Measurements from ENCODE around the gene EVPL. TPM values are rescaled to one million over a fixed set of nuclear protein-coding genes. Genes with fewer than 3 reads are reported as not detected.
A peak's percentile ranks its signal among the peaks of the same experiment; 100 is the strongest.

Gene EVPL
- total RNA-seq, 2 experiments from 2014 or later = 0.34 to 0.47 TPM

DNA sequence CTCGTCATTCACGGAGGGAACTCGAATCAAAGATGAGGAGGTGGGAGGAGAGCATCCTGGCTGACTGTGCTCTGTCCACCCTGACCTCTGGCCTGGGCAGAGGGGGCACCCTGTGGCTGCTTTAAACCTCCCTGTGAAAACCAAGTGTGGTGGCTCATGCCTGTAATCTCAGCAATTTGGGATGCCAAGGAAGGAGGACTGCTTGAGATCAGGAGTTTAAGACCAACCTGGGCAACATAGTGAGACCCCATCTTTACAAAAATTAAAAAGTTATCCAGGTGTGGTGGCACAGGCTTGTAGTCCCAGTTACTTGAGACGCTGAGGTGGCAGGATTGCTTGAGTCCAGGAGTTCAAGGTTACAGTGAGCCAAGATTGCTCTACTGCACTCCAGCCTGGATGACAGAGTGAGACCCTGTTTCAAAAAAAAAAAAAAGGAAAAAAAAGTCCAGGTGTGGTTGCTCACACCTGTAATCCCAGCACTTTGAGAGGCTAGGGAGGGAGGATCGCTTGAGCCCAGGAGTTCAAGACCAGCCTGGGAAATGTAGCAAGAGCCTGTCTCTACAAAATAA lies 32.2 kb downstream of the EVPL start:
- no peaks in the 10 kb centered on the region for H3K27me3 Mint-ChIP-seq (ENCODE audit: low read depth)
- DNase-seq (no peak), ATAC-seq (no peak)
- H3K36me3 Mint-ChIP-seq (ENCODE audit: low read depth) = peaks cover 8% of the 10 kb centered on the region
- POLR2A ChIA-PET = interaction anchor here (0.8 kb wide), 1 partner anchor 9 kb away, joined by 3 read pairs; no protein-coding TSS in a partner anchor
- CTCF ChIA-PET = interaction anchor here (2.6 to 11.4 kb wide), 2 partner anchors 10 to 18 kb away, joined by 17 to 122 read pairs; no protein-coding TSS in a partner anchor
- no peak overlapping the region for H3K4me3 Mint-ChIP-seq
- no peaks in the 10 kb centered on the region for H3K9me3 Mint-ChIP-seq (ENCODE audit: insufficient read depth)
- no peak overlapping the region for H3K27ac Mint-ChIP-seq
- peaks cover 19% of the 10 kb centered on the region for H3K4me1 Mint-ChIP-seq (ENCODE audit: low read depth)

DNA sequence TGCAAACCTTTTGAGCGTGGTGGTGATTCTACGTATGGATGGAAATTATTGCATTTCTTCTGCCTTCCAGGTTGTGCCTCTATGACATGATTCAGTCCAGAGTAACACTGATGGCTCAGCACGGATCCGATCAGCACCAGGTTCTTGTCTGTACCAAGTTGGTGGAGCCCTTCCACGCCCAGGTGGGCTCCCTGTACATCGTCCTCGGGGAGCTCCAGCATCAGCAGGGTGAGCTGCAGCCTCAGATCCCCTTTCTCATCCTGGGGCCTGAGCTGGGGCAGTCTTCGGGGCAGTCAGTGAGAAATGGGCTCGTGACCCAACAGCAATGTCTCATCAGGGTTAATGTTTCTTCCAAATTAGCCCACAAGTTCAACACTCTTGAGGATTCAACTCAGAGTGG lies 35.7 kb downstream of the EVPL start:
- Mint-ChIP-seq H3K36me3 (ENCODE audit: low read depth) (peaks cover 12% of the 10 kb centered on the region), H3K4me1 (ENCODE audit: low read depth) (peaks cover 6% of the 10 kb centered on the region), H3K4me3 (no peak overlapping the region), H3K27ac (no peak overlapping the region), H3K27me3 (ENCODE audit: low read depth) (no peaks in the 10 kb centered on the region), H3K9me3 (ENCODE audit: insufficient read depth) (no peaks in the 10 kb centered on the region)
- ChIA-PET POLR2A (no interaction called here), CTCF (interaction anchor here (1.8 kb wide), 1 partner anchor 9 kb away, joined by 4 read pairs; the partner anchor contains the start of gene CDK3)
- ATAC-seq (no peak), DNase-seq (no peak)

DNA sequence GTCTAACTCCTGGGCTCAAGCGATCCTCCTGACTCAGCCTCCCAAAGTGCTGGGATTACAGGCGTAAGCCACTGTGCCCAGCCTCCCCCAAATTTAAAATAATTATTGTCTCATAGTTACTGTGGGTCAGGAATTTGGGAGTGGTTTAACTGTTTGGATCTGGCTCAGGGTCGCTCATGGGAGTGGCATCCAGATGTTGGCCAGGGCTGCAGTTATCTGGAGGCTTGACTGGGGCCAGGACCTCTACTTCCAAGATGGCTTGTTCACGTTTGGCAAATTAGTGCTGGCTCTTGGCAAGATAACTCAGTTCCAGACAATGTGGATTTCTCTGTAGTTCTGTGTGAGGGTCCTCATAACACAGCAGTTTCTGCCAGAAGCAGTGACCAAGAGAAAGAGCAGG lies 40.1 kb downstream of the EVPL start:
- Mint-ChIP-seq H3K27ac (no peak overlapping the region), H3K4me3 (no peak overlapping the region), H3K36me3 (ENCODE audit: low read depth) (peaks cover 8% of the 10 kb centered on the region), H3K4me1 (ENCODE audit: low read depth) (no peaks in the 10 kb centered on the region), H3K9me3 (ENCODE audit: insufficient read depth) (no peaks in the 10 kb centered on the region), H3K27me3 (ENCODE audit: low read depth) (no peaks in the 10 kb centered on the region)
- POLR2A ChIA-PET = no interaction called here
- DNase-seq (no peak), ATAC-seq (no peak)
- CTCF ChIA-PET = interaction anchor here (1.3 kb wide), 1 partner anchor 13 kb away, joined by 4 read pairs; no protein-coding TSS in a partner anchor

DNA sequence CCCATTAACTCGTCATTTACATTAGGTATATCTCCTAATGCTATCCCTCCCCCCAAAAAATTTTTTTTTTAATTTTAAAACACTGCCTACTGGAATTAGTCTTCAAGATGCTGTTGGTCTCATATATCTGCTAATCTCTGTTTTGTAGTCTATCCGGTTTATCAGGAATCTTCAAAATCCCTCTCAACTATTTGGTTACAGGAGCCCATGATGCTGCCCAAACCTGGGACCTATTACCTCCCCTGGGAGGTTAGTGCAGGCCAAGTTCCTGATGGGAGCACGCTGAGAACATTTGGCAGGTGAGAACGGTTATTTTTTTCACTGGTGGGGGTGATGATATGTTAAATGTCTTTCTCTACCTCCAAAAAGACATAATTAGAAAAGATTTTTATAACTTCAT lies 41.1 kb downstream of the EVPL start:
- ATAC-seq = no peak
- ChIA-PET CTCF (no interaction called here), POLR2A (interaction anchor here (1.2 kb wide), 1 partner anchor 9 kb away, joined by 3 read pairs; no protein-coding TSS in a partner anchor)

GRCh38 chr17:75983501-75984181 lies 43.5 kb downstream of the EVPL start:
- ChIA-PET CTCF (interaction anchor here (1.3 to 2.4 kb wide), 2 partner anchors 17 to 106 kb away, joined by 4 to 13 read pairs; partner anchors contain the start of gene CDK3), POLR2A (no interaction called here)
- ATAC-seq = no peak
- peaks cover 17% of the 10 kb centered on the region for H3K4me1 Mint-ChIP-seq (ENCODE audit: low read depth)
- H3K4me3 Mint-ChIP-seq = no peak overlapping the region
- H3K36me3 Mint-ChIP-seq (ENCODE audit: low read depth) = peaks cover 11% of the 10 kb centered on the region
- no peaks in the 10 kb centered on the region for H3K27me3 Mint-ChIP-seq (ENCODE audit: low read depth)
- no peaks in the 10 kb centered on the region for H3K9me3 Mint-ChIP-seq (ENCODE audit: insufficient read depth)
- DNase-seq = no peak
- no peak overlapping the region for H3K27ac Mint-ChIP-seq

More for the DNA sequence above, 41.1 kb downstream of the EVPL start:
- H3K27me3 Mint-ChIP-seq (ENCODE audit: low read depth) = no peaks in the 10 kb centered on the region
- H3K9me3 Mint-ChIP-seq (ENCODE audit: insufficient read depth) = no peaks in the 10 kb centered on the region
- DNase-seq = no peak
- H3K36me3 Mint-ChIP-seq (ENCODE audit: low read depth) = peaks cover 4% of the 10 kb centered on the region
- peaks cover 4% of the 10 kb centered on the region for H3K4me1 Mint-ChIP-seq (ENCODE audit: low read depth)
- no peak overlapping the region for H3K27ac Mint-ChIP-seq
- no peak overlapping the region for H3K4me3 Mint-ChIP-seq

GRCh38 chr17:75981019-75981615 lies 46.0 kb downstream of the EVPL start:
- H3K9me3 Mint-ChIP-seq (ENCODE audit: insufficient read depth) = no peaks in the 10 kb centered on the region
- ChIA-PET POLR2A (interaction anchor here (0.7 kb wide), 1 partner anchor 15 kb away, joined by 3 read pairs; no protein-coding TSS in a partner anchor), CTCF (interaction anchor here (0.6 to 1.9 kb wide), 7 partner anchors 8 to 105 kb away, joined by 3 to 10 read pairs (median 3); partner anchors contain the start of gene CDK3)
- peak overlapping the region; percentile 100 for H3K27ac Mint-ChIP-seq
- peaks cover 17% of the 10 kb centered on the region for H3K36me3 Mint-ChIP-seq (ENCODE audit: low read depth)
- H3K4me1 Mint-ChIP-seq (ENCODE audit: low read depth) = peaks cover 34% of the 10 kb centered on the region
- no peak for ATAC-seq
- no peaks in the 10 kb centered on the region for H3K27me3 Mint-ChIP-seq (ENCODE audit: low read depth)
- no peak for DNase-seq
- H3K4me3 Mint-ChIP-seq = peak overlapping the region; percentile 99

- Mint-ChIP-seq H3K27ac (peak overlapping the region; percentile 100), H3K9me3 (ENCODE audit: insufficient read depth) (no peaks in the 10 kb centered on the region), H3K4me3 (peak overlapping the region; percentile 99), H3K4me1 (ENCODE audit: low read depth) (peaks cover 40% of the 10 kb centered on the region), H3K36me3 (ENCODE audit: low read depth) (peaks cover 19% of the 10 kb centered on the region), H3K27me3 (ENCODE audit: low read depth) (no peaks in the 10 kb centered on the region)
- ATAC-seq (no peak), DNase-seq (no peak)
- POLR2A ChIA-PET = interaction anchor here (0.6 to 0.7 kb wide), 4 partner anchors 16 to 390 kb away, joined by 3 to 4 read pairs (median 3); partner anchors contain the start of gene UNK
- CTCF ChIA-PET = interaction anchor here (0.6 to 1.9 kb wide), 9 partner anchors 9 to 336 kb away, joined by 3 to 10 read pairs (median 3); partner anchors contain the start of gene CDK3
These were observed 46.7 kb downstream of the EVPL start for GRCh38 chr17:75980188-75981018.

DNA sequence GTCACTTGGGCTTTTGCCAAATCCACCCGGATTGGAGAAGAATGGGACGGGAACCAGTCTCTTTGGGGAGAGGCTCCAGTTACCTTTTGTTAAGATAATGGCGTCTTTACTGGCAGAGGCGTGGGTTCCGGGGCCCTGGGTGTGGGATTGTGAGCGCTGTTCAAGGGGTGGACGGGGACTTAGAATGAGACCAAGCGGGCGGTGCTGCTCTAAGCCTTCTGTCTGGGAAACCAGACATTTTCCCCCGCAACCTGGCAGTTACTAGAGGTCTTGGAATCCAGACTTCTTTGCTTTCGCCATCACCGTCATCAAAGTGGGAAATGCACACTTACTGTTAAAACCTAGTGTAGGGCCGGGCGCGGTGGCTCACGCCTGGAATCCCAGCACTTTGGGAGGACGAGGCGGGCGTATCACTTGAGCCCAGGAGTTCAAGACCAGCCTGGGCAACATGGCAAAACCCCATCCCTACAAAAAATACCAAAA lies 47.4 kb downstream of the EVPL start:
- no peak for DNase-seq
- CTCF ChIA-PET = interaction anchor here (1.0 to 1.9 kb wide), 4 partner anchors 9 to 337 kb away, joined by 3 to 10 read pairs (median 3); partner anchors contain the start of gene CDK3
- no peaks in the 10 kb centered on the region for H3K9me3 Mint-ChIP-seq (ENCODE audit: insufficient read depth)
- POLR2A ChIA-PET = interaction anchor here (0.6 to 0.7 kb wide), 3 partner anchors 15 to 195 kb away, joined by 3 to 4 read pairs (median 3); partner anchors contain the start of gene UNK
- H3K27ac Mint-ChIP-seq = peak overlapping the region; percentile 100
- peaks cover 40% of the 10 kb centered on the region for H3K4me1 Mint-ChIP-seq (ENCODE audit: low read depth)
- H3K36me3 Mint-ChIP-seq (ENCODE audit: low read depth) = peaks cover 19% of the 10 kb centered on the region
- peak; percentile 47 for ATAC-seq
- peak overlapping the region; percentile 99 for H3K4me3 Mint-ChIP-seq
- no peaks in the 10 kb centered on the region for H3K27me3 Mint-ChIP-seq (ENCODE audit: low read depth)

- H3K4me3 Mint-ChIP-seq = peak within 1 kb of the TSS; percentile 99
- ChIA-PET CTCF (interaction anchor here (0.7 to 1.9 kb wide), 3 partner anchors 13 to 35 kb away, joined by 3 to 5 read pairs (median 3); no protein-coding TSS in a partner anchor), POLR2A (interaction anchor here (0.9 to 1.6 kb wide), 5 partner anchors 15 to 124 kb away, joined by 3 to 6 read pairs (median 5); partner anchors contain the start of genes FBF1 and WBP2)
- ATAC-seq = peak; percentile 97
- peaks cover 22% of the 10 kb centered on the region for H3K36me3 Mint-ChIP-seq (ENCODE audit: low read depth)
- peaks cover 42% of the 10 kb centered on the region for H3K4me1 Mint-ChIP-seq (ENCODE audit: low read depth)
- H3K27ac Mint-ChIP-seq = peak within 1 kb of the TSS; percentile 100
- H3K27me3 Mint-ChIP-seq (ENCODE audit: low read depth) = no peaks in the 10 kb centered on the region
- H3K9me3 Mint-ChIP-seq (ENCODE audit: insufficient read depth) = no peaks in the 10 kb centered on the region
- DNase-seq = peak; percentile 99
These were observed 48.0 kb downstream of the EVPL start, which contains the start of the genes ACOX1 and TEN1 for GRCh38 chr17:75978938-75979704. Gene ACOX1, minus strand, starts transcription at chr17:75979166. Its CDS starts 93 bp downstream, at chr17:75979073. Gene TEN1, plus strand, starts transcription at chr17:75979240. Its CDS starts 6,953 bp downstream, at chr17:75986193.

DNA sequence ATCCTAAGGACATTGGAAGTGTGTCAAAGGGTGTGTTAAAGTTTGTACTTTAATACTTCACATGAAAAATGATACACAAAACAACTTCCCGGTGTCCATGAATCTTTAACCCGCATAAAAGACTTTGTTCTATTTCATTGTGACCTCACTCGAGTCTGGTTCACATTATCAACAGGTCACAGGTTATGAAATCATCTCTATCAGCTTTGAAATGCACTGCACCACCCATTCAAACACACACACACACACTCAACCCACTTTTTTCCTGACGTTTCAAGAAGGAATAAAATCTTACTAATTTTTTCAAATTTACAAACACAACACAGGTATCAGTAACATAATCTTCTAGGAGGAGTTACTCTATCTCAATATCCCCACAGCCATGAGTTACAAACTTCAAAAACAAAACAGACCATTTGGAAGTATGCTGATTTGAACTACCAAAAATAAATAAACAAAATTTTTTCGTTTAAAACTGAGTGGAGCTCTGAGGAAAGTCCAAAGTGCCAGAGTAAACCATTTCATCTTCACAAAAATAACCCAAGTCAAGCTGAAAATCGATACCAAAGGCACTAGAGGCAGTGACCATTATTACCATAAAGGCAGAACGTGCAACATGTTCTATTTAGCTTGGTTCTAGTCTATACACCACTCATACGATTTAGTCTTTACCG lies 50.8 kb downstream of the EVPL start:
- DNase-seq = no peak
- Mint-ChIP-seq H3K27ac (no peak overlapping the region), H3K4me3 (no peak overlapping the region), H3K4me1 (ENCODE audit: low read depth) (peaks cover 44% of the 10 kb centered on the region), H3K27me3 (ENCODE audit: low read depth) (no peaks in the 10 kb centered on the region), H3K36me3 (ENCODE audit: low read depth) (peaks cover 32% of the 10 kb centered on the region), H3K9me3 (ENCODE audit: insufficient read depth) (no peaks in the 10 kb centered on the region)
- ChIA-PET POLR2A (interaction anchor here (0.6 kb wide), 1 partner anchor 354 kb away, joined by 3 read pairs; no protein-coding TSS in a partner anchor), CTCF (interaction anchor here (1.0 kb wide), 1 partner anchor 11 kb away, joined by 3 read pairs; no protein-coding TSS in a partner anchor)
- ATAC-seq = no peak

All from activated CD8-positive, alpha-beta T cell treated with anti-CD3 and anti-CD28 coated beads, Interleukin-2, amount 10 ng/mL, durations not matched to agents 7 days and 5 days (primary cell).